GM19372 (cell line): Measurements from ENCODE around the gene SETD7.

ENCODE experiments used
- ATAC-seq: cut with Tn5 transposase; IDR thresholded peaks from one replicate; pipeline ENCODE4 v1.9.1; 2021; ENCODE audit warnings: mild to moderate bottlenecking, low read depth, moderate library complexity; ENCODE audit not compliant: unreplicated experiment

SETD7 gene

GRCh38 chr4:139552517-139553307, 3.3 kb downstream of the SETD7 start:
- ATAC-seq: no peak

- no peak for ATAC-seq
These were observed 5.1 kb downstream of the SETD7 start for GRCh38 chr4:139550724-139551429.

- ATAC-seq: no peak
These were observed 8.0 kb downstream of the SETD7 start for GRCh38 chr4:139547979-139548378.

DNA sequence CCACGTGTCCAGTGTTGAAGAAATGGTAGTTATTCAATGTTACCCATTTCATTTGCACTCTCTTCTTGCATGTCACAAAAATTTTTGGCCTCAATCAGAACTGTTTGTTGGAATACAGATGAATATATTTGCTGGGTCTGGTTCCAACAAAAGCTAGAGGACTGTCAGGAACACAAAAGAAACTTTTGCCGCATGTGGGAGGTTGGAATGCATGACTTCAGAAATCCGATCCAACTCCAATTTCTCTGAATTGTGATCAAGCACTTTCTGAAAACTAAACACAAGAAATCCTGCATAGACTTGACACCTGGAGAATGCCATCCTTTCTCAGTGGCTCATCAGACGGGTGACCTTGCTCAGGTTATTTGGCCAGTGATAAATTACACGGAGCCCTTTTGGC, 15.4 kb downstream of the SETD7 start:
- ATAC-seq: no peak

- no peak for ATAC-seq
These were observed 15.9 kb downstream of the SETD7 start for GRCh38 chr4:139540161-139540560.

DNA sequence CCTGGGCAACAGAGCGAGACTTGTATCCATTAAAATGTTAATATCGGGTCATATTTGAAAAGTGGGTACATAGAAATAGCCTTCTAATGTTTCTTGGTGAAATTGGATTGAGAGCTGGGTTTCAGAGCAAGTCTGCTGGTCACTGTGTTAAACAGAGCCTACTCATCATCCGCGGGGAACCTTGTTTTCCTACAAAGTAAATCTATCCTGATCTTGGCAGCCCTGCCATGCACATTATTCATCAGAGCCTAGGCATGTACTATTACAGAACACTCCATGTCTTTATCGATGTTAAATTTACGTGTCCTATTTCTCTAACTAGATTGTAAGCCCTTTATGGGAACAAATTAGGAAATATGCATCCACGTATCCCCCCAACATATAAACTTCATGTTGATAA, 18.7 kb downstream of the SETD7 start:
- ATAC-seq: no peak

- no peak for ATAC-seq
These were observed 20.2 kb downstream of the SETD7 start for GRCh38 chr4:139535871-139536234.

DNA sequence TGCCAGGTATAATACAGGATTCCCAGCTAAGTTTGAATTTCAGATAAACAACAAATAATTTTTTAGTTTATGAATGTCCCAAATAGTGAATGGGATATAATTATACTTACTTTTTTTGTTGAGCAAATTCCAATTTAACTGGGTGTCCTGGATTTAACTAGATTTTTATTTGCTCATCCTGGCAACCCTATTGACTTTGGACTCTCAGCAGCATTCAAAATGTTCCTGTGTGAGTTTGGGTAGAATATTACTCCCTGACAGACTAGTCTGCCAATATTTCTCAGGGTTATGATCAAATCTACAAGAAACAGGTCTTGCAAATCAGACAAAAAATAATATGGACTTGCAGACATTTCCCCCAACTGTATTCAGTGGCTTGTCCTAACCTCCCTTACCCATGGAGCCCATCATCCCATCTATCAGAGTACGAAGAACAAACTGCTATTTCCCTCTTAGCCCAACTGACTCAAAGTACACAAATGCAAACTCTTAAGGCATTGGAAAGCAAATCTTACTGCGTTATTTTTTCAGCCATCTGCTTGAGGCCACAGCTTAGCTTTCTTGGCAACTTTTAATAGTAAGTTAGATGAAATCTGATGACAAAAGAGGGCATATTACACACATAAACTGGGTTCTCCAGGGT, 20.7 kb downstream of the SETD7 start:
- no peak for ATAC-seq

GRCh38 chr4:139534287-139534950, 21.6 kb downstream of the SETD7 start:
- no peak for ATAC-seq

DNA sequence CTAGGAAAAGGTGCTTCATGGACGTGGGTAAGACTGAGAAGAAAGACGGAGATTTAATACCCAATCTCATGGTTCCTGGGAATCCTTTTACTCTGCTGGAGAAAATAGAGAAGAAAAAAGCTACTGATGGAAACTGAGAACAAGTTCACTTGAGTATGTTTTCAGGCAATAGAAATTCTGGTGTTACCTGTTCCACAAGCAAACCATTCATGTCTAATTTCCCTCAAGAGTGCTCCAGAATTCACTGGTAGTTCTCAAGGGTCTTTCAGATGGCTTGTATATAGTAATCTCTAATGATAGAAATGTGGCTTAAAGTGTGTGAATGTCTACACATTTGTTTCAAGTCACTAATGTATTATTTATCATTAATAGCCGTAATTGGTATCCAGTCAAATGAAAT, 22.5 kb downstream of the SETD7 start:
- ATAC-seq: no peak

DNA sequence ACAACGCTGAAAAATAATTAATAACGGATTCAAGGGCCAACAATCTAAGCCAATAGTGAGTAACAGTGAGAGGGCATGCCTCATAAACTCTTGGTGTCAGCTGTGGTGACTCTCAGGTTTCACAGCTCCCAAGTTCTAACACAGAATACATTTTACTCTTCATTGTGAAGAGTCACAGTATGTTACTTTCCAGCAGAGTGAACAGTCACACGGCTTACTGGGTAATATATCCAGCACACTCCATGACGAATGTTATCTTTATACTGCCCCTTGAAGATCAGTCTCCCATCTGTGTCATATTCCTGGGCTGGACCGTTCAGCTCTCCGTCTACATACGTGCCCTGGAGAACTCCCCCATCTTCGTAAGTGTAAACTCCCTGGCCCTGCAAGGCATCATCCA, 23.1 kb downstream of the SETD7 start:
- no peak for ATAC-seq

DNA sequence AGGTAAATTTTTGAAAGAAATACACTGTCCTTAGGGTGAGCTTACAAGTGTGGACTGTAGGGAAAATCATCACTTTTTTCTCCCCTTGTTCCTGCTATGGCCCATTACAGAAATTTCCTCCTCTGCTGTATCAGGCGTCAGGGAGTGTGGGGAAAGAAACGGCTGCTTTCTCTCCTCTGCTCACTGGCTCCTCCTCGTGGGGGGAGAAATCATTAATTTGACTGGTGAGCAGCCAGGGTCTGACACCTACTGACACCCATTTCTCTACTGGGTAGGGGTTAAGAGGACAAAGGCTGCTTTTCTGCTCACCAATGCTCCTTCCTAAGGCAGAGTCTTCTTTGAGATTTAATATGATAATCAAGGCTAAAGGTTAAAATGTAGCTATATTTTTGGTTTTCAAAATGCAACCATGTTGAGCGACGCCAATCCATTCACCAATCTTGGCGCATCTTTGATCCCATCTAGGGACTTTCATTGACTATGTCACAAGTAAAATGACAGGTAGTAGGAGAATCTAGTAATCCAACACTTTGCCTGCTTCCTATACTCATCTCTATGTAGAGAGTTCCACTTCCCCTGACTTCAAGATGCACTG, 25.1 kb downstream of the SETD7 start:
- ATAC-seq: no peak

DNA sequence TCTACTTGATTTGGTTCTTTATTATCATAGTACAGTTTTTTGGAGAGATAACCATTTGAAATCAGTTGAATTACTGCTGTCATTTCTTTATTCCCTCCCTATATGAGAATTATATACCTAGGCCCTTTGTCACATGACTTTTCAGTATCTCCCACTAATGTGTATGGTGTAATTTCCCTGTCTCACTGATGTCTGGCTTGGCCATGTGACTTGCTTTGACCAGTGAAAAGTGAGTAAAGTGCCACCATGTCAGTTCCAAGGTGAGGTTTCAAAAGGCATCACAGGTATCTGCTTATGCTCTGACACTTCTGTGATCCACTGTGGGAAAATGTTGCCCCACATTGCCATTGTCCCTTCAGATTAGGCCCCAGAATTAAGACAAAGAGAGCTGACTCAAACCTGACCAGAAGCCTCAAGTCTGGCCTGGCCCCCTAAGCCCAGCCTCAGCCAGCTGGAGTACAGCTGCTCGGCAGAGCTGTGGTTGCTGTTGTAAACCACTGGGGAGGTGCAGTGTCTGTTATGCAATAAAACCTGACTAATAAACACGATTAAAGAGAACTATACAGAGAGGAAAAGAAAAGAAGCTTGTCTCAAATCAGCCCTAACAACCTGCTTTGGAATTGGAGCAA, 27.5 kb downstream of the SETD7 start:
- ATAC-seq: no peak

GRCh38 chr4:139526928-139527327, 29.1 kb downstream of the SETD7 start:
- ATAC-seq: no peak

DNA sequence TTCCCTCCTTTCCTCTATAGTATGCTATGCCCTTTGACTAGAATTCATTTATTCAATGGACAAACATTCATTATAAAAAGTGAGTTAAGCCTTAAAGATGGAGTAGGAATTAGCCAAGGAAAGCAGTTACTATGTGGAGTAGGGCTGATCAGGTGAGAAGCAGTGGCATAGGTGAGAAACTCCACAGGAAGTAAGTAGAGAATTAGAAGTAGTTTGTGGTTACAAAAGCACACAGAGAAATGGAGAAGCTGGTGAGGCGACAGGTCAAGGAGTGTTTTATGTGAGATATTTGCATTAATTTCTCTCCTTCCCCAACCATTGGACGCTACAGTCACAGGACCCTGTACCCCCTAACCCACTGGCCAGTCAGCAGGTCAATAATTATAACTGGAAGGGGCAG, 30.6 kb downstream of the SETD7 start:
- ATAC-seq: no peak

DNA sequence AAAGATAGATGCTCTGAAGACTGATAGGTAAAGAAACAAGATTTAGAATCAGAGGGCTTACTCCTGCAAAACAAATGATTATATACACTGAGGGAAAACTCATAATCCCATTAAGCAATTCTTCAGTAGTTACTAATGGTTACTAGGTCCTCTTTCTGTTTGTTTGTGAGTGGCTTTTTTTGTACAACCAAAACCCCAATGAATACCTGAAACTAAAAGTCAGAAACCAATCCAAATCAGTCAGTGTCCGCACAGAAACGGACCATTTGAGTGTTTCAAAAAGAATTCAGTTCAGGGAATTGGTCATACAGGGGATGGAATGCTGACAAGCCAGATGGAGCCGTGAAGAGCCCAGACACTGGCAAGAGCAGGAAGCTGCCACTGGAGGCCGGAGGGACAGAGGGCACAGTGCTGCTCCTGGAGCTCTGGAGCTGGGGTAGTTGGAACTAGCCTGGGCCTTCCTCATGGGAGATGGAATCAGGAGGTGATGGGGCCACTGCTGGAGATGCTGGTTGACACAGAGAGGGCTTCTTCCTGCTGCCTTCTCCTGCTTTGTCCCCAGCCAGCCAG, 31.9 kb downstream of the SETD7 start:
- ATAC-seq: no peak

- ATAC-seq: no peak
These were observed 32.9 kb downstream of the SETD7 start for GRCh38 chr4:139523076-139523475.

DNA sequence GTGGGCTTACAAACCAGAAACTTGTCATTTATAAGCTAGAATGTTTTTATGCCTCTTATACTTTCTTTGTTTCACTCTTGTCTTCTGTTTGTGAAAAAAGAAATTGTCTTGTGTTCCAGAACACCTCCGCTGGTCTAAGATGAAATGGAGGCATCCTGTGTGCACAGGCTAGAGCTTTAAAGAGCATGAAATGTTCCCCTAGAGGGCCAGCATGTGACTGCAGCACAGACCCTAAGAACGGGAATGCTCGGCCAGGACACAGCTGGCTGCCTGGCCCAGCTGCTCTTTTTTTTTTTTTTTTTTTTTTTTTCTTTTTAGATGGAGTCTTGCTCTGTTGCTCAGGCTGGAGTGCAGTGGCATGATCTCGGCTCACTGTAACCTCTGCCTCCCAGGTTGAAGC, 33.6 kb downstream of the SETD7 start:
- no peak for ATAC-seq

GRCh38 chr4:139521754-139522401, 34.1 kb downstream of the SETD7 start:
- no peak for ATAC-seq
